COLO668 (cell line): ENCODE results near the gene LACTBL1.
A peak's percentile ranks its signal among the peaks of the same experiment; 100 is the strongest.
"Not testable (repeated sequence)": the region's sequence is repeated elsewhere in the genome, so short reads cannot be mapped to it uniquely, and the experiment has no call there.

Experiments
- DNase-seq: peaks from one replicate; lab custom pipeline; 2025; ENCODE audit not compliant: unreplicated experiment; lab: John Stamatoyannopoulos, UW

Gene LACTBL1

DNA sequence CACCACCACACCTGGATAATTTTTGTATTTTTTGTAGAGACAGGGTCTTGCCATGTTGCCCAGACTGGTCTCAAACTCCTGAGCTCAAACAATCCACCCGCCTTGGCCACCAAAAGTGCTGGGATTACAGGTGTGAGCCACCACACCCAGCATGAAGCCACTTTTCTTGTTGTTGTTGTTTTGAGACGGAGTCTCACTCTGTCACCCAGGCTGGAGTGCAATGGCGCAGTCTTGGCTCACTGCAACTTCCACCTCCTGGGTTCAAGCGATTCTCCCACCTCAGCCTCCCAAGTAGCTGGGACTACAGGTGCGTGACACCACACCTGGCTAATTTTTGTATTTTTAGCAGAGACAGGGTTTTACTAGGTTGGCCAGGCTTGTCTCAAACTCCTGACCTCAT is 27.5 kb downstream of the LACTBL1 start:
- not testable (repeated sequence) for DNase-seq

DNA sequence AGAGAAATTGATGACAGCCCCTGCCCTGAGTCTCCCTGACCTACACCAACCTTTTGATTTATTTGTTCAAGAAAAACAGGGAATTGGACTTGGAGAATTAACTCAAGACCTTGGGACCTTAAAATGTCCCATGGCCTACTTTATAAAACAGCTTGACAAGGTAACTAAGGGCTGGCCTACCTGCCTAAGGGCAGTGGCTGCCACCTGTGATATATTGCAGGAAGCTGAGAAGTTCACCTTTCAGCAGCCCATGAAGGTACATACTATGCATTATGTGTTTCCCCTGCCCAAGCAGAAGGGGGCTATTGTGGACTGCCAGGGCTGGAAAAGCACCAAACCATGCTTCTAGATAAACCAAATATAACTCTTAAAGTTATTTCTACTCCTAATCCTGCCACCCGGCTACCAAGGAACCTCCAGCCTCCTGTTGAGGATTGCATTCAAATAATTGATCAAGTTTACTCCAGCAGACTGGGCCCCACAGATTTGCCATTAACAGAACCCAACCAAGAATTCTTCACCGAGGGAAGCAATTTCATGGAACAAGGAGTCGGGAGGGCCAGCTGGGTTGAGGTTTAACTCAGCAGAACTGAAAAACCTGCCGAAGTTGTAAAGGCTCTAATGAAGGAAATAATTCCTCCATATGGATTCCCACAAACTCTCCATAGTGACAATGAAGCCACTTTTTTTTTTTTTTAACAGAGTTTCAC is 28.2 kb downstream of the LACTBL1 start:
- no peak for DNase-seq

DNA sequence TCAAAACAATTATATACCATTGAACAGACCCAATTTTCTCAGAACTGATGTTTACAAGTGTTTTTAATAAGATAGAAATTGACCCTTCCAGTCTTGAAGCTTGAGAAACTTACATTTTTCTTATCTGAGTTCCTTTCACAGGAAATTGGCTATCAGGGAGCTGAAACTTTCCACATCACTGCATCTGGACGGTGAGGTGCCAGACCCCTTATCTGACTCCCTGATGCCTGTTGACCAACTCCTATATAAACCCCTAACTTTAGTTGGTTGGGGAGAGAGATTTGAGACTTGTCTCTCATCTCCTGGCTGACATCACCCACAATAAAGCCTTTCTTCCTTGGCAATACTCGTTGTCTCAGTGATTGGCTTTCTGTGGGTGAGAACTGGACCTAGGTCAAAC is 31.4 kb downstream of the LACTBL1 start:
- no peak for DNase-seq

DNA sequence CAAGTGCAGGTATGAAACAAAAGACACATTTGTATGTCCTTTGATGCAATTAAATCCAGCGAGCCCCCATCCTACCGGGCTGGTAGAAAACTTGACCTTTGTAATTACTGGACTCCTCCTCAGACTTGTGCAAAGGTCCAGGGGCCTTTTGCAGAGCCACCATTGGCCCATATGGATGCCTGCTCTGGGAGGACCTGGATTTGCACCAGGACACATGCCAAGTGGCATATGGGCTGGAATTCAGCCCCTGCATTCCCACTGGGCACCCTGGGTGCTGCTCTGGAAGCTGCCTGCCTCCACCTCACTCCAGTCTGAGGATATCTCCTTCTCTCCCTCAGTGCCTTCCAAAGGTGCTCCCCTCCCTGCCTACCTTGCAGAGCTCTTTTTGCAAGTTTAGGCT is 36.0 kb downstream of the LACTBL1 start:
- DNase-seq, result no peak

DNA sequence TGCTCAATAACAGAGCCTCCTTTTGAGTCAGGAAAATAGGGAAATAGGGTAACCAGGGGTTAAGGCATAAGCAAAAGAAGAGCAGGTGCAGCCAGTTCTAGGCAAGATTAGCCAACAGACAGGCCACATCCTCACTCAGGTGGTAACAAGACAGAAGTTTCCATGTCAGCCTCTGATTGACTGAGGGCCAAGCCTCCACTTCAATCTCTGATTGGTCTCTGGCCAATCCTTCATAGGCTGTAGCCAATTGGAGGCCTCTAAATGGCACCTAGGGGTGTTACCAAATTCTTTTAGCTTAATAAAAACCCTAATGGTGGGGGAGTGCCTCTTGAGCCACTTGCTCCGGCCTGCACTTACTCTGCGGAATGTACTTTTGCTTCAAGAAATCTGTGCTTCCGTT is 37.2 kb downstream of the LACTBL1 start:
- DNase-seq, result no peak

DNA sequence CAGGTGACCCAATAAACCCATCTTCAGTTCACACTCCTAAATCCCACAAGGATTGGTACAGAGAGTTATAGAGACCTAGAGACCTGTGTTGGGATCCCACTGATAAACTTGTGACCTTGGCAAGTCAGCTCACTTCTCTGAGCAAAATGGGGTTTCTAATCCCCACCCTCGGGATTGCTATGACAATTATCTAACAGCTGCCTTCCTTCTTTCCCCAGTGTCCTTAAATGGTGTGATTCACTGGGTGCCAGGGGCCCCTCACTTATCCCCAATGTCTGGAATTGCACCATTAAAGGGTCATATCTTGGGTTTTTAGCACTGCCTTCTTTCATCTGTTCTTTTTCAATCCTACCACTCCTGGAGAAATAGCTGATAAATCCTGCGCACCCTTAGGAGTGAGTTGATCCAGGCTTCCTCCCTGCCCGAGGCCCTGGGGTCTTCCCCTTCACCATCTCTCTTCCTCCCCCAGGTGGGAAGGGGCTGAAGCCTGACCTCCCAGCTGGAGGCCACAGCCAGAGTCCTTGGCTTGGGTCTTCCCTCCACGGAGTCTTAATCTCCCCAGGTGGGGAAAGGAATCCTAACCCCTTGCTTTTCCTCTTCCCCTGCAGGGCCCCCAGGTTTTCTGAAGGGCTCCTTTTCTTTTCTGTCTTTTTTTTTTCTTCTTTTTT is 39.7 kb downstream of the LACTBL1 start:
- no peak for DNase-seq

DNA sequence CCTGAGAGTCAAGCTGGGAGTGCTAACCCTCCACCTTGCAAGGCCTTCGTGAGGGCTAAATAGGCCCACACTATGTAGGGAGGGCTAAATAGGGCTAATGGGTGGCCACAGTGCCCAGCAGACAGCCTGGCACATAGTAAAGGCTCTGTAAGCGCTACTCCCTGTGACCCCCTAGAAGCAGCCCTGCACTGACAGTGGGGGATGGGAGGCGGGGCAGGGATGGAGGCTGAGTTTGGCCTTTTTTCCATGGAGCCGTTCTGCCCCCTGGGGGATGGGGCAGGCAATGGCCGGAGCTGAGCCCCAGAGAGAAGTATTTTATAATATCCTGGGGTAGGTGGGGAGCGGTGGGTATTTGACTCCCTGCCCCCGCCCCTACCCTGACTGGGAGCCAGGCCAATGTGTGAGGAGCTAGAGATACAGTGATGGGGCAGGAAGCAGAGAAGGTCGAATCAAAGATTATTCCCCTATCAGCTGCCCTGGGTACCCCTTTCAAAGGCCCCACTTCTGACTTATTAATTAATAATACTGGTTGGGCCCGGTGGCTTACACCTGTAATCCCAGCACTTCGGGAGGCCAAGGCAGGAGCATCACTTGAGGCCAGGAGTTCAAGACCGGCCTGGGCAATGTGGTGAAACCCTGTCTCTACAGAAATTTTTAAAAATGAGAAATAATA is 42.3 kb downstream of the LACTBL1 start:
- peak; percentile 65 for DNase-seq

DNA sequence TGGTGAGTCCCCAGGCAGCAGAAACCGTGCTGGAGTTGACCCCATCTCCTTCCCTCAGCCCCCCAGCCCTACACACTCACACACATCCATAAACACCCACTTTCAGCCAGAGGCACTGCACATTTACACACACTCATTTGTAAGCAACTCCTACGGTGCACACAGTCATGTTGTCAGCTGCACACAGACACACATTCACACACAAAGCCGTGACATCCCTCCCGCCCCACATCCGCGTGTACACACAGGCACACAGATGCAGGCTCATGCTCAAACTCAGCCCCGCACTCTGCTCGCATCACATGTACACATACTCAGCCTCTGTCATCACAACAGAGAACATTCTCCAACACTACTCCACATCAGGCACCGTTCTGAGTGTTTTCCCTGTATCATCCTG is 47.6 kb downstream of the LACTBL1 start:
- DNase-seq, result no peak

DNA sequence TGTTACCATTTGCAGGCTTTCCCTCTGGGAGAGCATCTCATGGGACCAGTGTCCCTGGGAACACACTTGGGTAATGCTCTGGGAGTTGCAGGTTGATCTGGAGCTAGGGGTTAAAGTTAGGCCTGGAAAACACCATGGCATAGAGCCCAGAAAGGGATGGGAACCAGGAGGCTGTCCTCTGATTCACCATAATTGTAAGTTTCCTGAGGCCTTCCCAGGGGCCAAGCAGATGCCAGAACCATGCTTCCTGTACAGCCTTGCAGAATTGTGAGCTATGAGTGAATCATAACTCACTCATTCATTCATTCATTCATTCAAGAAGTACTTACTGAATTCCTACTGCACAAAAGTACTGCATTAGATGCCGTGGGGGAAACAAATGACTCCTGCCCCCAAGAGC is 50.0 kb downstream of the LACTBL1 start:
- no peak for DNase-seq

DNA sequence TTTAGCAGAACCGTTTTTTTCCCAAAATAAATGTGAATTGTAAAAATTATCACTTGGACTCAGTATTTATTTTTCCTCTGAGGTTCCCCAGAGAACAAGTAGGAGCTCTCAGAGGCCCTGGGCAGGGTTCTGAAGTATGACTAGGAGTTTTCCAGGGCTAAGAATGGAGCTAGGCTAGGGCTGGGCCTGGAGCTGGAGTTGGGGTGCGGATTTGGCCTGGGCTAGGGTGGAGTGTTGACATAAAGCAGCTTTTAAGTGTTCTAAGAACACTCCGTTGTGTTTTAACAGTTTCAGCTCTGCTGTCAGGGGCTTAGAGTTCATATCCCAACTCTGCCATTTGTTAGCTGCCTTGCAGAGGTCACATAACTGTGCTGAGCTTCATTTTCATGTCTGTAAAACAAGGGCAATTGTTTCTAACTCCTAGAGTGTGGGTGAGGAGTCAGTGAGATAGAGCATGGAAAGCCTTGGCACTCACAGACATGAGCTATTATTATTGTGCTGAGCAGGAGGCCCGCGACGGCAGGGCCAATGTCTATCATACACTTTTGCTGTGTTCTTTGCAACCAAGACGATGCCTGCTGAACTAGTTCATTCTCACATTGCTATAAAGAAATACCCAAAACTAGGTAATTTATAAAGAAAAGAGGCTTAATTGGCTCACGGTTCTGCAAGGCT is 51.1 kb downstream of the LACTBL1 start:
- no peak for DNase-seq

DNA sequence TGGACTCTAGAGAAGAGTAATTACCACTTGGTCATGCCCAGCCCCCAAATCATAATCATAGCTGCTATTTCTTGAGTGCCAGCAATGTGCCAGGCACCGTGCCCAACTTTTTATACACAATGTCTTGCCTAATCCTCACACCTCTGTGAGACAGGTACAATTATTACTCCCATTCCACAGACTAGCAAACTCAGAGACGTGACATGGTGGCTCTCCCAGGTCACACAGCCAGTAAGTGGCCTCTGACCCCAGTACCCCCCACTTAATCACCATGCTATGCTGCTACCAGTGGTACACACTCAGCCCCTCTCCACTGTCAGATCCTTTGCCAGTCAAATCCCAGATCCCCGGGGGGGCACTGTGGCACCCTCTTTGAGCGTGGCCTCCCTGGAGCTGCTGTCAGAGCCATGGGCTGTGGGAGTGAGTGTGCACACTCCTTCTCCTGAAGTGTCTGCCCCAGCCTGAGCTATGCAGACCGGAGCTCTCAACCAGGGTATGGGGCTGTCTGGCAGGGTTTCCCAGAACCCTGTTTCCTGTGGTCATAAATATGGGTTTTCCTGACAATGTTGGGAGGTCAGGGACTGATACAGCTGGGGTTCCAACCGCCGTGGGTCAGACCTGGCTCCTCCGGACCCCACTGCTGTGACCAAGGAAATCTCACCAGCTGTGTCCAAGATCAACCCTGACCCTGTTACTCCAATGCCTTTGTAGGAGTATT is 51.8 kb downstream of the LACTBL1 start:
- DNase-seq, result no peak

DNA sequence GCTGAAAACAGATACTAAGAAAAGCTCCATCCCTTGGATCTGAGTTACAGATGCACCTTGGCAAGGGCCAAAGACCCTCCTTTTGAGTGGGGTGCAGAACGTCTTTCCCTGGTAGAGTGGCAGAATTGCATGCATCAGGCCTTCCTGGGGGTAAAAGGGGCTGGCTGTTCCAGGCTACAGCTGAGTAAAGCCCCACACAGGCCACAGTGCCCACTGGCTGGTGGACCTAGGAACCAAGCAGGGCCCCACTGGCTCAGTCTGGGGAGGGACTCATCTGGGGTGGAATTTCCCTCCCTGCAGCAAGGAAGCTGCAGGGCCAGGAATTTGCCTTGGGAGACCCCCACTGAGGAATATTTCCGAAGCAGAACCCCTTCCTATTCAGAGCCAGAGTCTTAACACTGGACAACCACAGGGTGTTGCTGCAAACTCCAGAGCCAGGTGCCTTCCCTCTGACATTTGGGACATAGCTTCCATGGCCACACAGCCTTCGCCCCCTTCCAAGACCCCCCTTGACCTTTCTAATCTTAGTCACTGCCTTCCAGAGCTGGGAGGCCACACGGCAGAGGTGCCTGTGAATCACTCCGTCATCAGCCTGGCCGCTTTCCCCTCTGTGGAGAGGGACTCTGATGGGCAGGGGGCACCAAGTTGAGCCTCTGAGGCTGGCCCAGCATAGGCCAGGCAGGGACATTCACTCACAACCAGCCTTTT is 52.5 kb downstream of the LACTBL1 start:
- DNase-seq, result no peak

DNA sequence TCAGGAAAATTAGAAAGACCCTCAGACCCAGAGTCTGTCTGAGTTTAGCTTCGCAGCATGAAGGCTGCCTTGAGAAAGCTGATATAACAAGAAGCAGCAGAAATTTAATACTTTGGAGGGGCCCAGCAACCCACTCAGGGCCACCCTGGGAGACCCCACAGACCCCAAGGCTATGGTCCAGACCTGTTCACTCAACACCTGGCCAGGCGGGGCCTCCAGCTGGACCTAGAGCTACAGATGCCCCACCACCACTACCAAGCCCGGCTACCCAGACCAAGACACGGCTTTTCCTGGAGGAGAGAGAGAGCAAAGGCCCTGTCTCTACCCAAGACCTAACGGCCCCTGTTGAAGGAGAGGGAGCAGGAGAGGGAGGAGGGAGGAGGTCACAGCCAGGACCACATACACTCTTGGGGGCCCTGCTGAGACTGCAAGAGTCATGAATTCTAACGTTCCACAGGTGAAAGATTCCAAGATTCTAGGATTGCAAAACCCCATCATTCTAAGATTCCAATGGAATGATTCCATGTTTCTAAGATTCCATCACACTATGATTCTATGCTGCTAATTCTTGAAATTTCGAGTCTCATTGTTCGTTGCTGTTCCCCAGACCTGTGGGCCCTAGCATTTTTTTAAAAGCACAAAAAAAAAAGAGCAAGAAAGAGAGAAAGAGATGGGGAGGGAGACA is 53.2 kb downstream of the LACTBL1 start:
- no peak for DNase-seq

DNA sequence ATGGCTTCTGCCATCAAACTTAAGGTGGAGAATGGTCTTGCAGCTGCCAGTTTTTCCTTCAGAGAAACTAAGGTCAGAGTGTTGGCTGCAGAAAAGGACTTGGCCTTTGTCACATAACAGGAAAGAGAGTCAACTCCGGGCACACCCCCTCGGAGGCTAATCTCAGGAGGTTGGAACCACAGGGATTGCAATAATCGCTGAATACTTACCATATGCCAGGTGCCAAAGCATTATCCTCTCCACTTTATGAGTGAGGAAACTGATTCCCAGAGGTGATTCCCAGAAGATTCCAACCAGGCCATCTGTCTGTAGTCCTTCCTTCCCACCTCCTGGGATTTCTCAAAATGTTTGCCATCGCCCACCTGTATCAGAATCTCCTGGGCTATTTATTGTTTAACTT is 54.0 kb downstream of the LACTBL1 start:
- no peak for DNase-seq

DNA sequence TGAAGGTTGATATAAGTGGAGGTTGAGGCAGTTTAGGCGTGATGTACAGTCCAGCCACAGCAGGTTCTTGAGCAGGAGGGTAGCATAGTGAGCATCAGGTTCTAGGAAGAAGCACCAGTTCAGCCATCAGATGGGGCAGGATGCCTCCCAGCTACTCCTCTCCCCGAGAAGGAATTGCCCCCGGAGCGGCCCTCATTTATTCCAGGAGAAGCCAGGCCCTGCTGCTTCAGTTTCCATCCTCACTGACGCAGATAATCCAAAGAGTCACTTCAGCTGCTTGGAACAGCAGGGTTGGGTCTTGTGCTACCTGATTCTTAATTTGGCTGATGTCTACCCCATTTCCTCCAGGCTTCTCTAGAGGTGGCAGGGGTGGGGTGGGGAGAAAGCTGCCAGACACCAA is 54.7 kb downstream of the LACTBL1 start:
- no peak for DNase-seq

DNA sequence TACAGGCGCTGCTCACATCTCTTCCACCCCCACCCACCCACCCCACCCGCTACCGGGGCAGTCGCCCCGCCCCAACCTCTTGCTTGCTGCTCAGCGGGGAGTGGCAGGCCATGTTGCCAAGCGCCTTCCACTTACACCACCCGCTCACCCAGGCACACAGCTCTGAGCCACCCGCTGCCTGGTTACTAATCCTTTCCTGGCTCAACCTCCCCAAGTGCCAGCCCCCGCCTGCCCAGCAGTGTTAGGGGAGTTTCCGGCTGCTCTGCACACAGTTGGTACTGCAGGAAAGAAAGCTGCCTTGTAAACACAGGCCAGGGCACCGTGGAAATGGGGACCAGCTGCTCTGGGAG is 56.2 kb downstream of the LACTBL1 start:
- peak; percentile 43 for DNase-seq

DNA sequence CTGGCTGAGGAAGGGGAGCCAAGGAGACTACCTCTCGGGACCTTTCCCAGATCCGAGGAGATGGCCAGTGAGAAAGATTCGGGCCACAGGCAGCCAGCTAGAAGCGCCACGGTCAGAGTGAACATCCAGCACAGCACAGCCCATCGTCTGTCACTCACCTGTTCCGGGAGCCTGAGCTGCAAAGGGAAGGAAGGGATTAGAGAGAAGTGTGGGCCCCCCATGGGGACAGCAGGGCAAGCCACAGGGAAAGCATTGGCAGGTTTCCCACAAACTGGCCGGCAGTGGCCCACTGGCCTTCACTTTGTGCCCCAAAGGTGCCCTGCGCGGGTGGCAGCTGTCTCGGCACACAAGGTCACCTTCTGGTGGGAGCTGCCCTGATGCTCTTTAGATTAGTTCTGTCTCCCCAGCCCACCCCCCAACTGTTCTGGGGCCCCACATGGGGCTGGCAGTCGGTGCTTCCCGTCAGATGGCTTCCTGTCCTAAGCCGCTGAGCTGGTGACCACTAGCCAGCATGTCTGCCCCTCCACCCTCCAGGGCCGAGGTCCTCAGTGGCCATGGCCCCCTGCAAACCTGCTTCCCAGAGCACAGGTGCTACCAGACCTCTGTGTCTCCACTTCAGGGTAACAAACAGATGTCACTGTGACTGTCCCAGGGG is 56.7 kb downstream of the LACTBL1 start:
- DNase-seq, result no peak

DNA sequence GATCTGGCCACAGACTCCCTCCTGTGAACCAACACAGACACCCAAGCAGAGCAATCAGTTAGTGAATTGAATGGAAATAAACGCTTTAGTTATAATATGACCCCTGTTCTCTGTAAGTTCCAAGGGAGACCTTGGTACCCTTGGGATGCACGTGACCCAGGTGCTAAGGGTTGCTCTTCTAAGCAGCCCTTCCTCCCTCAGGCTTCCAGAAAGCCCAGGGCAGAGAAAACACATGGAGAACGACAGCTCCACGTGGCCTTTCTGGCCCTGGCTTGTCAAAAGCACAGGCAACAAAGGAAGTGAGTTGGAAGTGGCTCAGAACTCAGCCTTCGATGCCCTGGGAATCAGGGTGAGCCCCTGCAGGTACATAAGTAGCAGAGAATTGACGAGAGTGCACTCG is 57.4 kb downstream of the LACTBL1 start:
- DNase-seq, result no peak

DNA sequence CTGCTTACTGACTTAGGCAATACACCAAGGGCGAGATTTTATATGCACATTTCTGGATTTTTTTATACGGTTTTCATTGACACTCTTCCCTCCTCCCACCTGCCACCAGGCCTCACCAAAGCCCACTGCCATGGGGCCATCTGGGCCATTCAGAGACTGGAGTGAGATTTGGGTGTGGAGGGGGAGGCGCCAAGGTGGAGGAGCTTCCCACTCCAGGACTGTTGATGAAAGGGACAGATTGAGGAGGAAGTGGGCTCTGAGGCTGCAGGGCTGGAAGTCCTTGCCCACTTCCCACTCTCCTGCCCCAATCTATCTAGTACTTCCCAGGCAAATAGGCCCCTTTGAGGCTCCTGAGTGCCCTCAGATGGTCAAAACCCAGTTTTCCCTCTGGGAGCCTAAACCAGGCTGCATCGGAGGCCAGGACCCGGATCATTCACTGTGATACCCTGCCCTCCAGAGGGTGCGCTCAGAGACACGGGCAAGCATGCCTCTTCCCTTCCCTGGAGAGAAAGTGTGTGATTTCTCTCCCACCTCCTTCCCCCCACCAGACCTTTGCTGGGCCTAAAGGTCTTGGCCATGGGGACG is 57.9 kb downstream of the LACTBL1 start:
- DNase-seq, result no peak
